ENCODE results near the gene AOC1.

DNA sequence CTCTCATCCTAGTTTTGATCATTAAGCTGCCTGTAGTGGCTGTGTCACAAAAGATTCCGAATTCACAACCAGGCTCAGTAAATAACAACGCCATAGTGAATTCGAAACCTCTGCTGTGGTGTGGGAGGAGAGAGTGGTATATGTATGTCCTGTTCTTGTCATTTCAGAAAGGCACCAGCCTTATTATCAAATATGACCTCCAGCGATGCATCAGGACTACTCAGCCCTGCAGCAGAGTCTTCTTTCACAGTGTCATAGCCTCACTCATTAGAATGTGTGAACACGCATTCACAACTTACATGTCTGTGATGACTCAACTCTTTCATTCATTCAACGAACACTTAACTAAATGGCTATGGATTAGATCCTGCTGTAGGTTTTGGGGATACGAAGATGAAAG is 15.3 kb downstream of the AOC1 start:
- TF ChIP-seq, protein P1, sequence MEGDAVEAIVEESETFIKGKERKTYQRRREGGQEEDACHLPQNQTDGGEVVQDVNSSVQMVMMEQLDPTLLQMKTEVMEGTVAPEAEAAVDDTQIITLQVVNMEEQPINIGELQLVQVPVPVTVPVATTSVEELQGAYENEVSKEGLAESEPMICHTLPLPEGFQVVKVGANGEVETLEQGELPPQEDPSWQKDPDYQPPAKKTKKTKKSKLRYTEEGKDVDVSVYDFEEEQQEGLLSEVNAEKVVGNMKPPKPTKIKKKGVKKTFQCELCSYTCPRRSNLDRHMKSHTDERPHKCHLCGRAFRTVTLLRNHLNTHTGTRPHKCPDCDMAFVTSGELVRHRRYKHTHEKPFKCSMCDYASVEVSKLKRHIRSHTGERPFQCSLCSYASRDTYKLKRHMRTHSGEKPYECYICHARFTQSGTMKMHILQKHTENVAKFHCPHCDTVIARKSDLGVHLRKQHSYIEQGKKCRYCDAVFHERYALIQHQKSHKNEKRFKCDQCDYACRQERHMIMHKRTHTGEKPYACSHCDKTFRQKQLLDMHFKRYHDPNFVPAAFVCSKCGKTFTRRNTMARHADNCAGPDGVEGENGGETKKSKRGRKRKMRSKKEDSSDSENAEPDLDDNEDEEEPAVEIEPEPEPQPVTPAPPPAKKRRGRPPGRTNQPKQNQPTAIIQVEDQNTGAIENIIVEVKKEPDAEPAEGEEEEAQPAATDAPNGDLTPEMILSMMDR (IDR thresholded peaks at IDR 0.05) = no peak
- TF ChIP-seq POLR2A (IDR thresholded peaks at IDR 0.05) = no peak
